MCF 10A (cell line): Measurements from ENCODE around the gene SIM1. TPM values are rescaled to one million over a fixed set of nuclear protein-coding genes. Genes with fewer than 3 reads are reported as not detected.
A peak's percentile ranks its signal among the peaks of the same experiment; 100 is the strongest.

Experiments
- BruUV-seq: library from RNA; stranded (reverse); fragments of 400-500 nt; replicated peaks from 2 replicates; lab custom pipeline; 2021; lab: Mats Ljungman, UMichigan
- CTCF ChIA-PET: fragments of 300-600 bp; sonication (Branson Sonifier 250); formaldehyde crosslinking; extraction: SDS; loops from one replicate; lab custom pipeline; 2021; ENCODE audit warnings: antibody characterized with exemption, inconsistent platforms; lab: Yijun Ruan, JAX
- POLR2A ChIA-PET: fragments of 300-600, 350-650 bp; sonication (Branson Sonifier 250); formaldehyde crosslinking; extraction: SDS; loops from one replicate; lab custom pipeline; 2020; ENCODE audit warnings: antibody characterized with exemption, inconsistent platforms; lab: Yijun Ruan, JAX
- DNase-seq: peaks from one replicate; pipeline ENCODE4 v3.0.0-alpha.2; 2018; ENCODE audit not compliant: unreplicated experiment
- H3K27ac Mint-ChIP-seq: one replicate; pipeline ENCODE4 v1.8.0; 2022; ENCODE audit warnings: mild to moderate bottlenecking, low read depth, mixed read lengths; ENCODE audit not compliant: unreplicated experiment
- H3K27me3 Mint-ChIP-seq: one replicate; pipeline ENCODE4 v1.8.0; 2022; ENCODE audit warnings: mixed read lengths; ENCODE audit not compliant: insufficient read depth, unreplicated experiment
- H3K36me3 Mint-ChIP-seq: one replicate; pipeline ENCODE4 v1.8.0; 2022; ENCODE audit warnings: mild to moderate bottlenecking, moderate library complexity, mixed read lengths; ENCODE audit not compliant: insufficient read depth, unreplicated experiment
- H3K4me1 Mint-ChIP-seq: one replicate; pipeline ENCODE4 v1.8.0; 2022; ENCODE audit warnings: mixed read lengths; ENCODE audit not compliant: insufficient read depth, unreplicated experiment
- H3K4me3 Mint-ChIP-seq: one replicate; pipeline ENCODE4 v1.8.0; 2022; ENCODE audit warnings: mild to moderate bottlenecking, moderate library complexity, mixed read lengths; ENCODE audit not compliant: unreplicated experiment
- H3K9me3 Mint-ChIP-seq: one replicate; pipeline ENCODE4 v1.8.0; 2022; ENCODE audit warnings: mixed read lengths; ENCODE audit not compliant: unreplicated experiment
- CTCF ChIP-seq: fragments of 200-600 bp; IDR thresholded peaks from one replicate; pipeline ENCODE4 v1.8.0; 2022; ENCODE audit warnings: antibody characterized with exemption, mild to moderate bottlenecking; ENCODE audit not compliant: unreplicated experiment
- intact Hi-C: fragments of 100-400 bp; cut with micrococcal nuclease; formaldehyde crosslinking; loops from 2 replicates; pipeline ENCODE4 v1.14.1; 2022
- total RNA-seq: library from RNA; stranded (reverse); gene quantifications from 2 replicates; pipeline ENCODE4 v1.2.3, GENCODE V29; 2022

The SIM1 gene
- total RNA-seq, 1 experiment from 2014 or later, result not detected

- intact Hi-C loops, result loop anchor here (10.0 kb wide), 1 partner anchor 483 kb away; no protein-coding TSS in a partner anchor
- Mint-ChIP-seq H3K36me3 (peaks cover 6% of the 10 kb centered on the region), H3K4me1 (peaks cover 14% of the 10 kb centered on the region), H3K27ac (no peak overlapping the region), H3K9me3 (no peaks in the 10 kb centered on the region), H3K4me3 (no peak overlapping the region), H3K27me3 (no peaks in the 10 kb centered on the region)
- no peak for TF ChIP-seq CTCF
- no peak for DNase-seq
- ChIA-PET CTCF (no interaction called here), POLR2A (no interaction called here)
- no TSS peak for BruUV-seq
Observed at GRCh38 chr6:100488244-100488643, 23.5 kb upstream of the SIM1 start.

GRCh38 chr6:100487638-100488037 is 22.9 kb upstream of the SIM1 start:
- ChIA-PET POLR2A (interaction anchor here (0.7 kb wide), 1 partner anchor 422 kb away, joined by 3 read pairs; no protein-coding TSS in a partner anchor), CTCF (interaction anchor here (0.6 to 3.0 kb wide), 3 partner anchors 372 to 413 kb away, joined by 3 to 13 read pairs (median 4); no protein-coding TSS in a partner anchor)
- BruUV-seq, result no TSS peak
- no peak overlapping the region for H3K27ac Mint-ChIP-seq
- H3K9me3 Mint-ChIP-seq, result no peaks in the 10 kb centered on the region
- intact Hi-C loops, result loop anchor here (10.0 kb wide), 1 partner anchor 483 kb away; no protein-coding TSS in a partner anchor
- TF ChIP-seq CTCF, result no peak
- H3K36me3 Mint-ChIP-seq, result peaks cover 6% of the 10 kb centered on the region
- DNase-seq, result no peak
- no peaks in the 10 kb centered on the region for H3K27me3 Mint-ChIP-seq
- H3K4me3 Mint-ChIP-seq, result no peak overlapping the region
- H3K4me1 Mint-ChIP-seq, result peaks cover 8% of the 10 kb centered on the region

- no peaks in the 10 kb centered on the region for H3K9me3 Mint-ChIP-seq
- no peak for TF ChIP-seq CTCF
- H3K4me1 Mint-ChIP-seq, result peaks cover 6% of the 10 kb centered on the region
- H3K27ac Mint-ChIP-seq, result no peak overlapping the region
- intact Hi-C loops, result loop anchor here (10.0 kb wide), 1 partner anchor 480 kb away; no protein-coding TSS in a partner anchor
- no peak overlapping the region for H3K4me3 Mint-ChIP-seq
- no peaks in the 10 kb centered on the region for H3K27me3 Mint-ChIP-seq
- ChIA-PET POLR2A (no interaction called here), CTCF (interaction anchor here (0.5 to 3.0 kb wide), 2 partner anchors 25 to 369 kb away, joined by 5 to 13 read pairs; no protein-coding TSS in a partner anchor)
- peaks cover 6% of the 10 kb centered on the region for H3K36me3 Mint-ChIP-seq
- no peak for DNase-seq
- no TSS peak for BruUV-seq
Observed at GRCh38 chr6:100485268-100485667, 20.5 kb upstream of the SIM1 start.

GRCh38 chr6:100484474-100484873 is 19.8 kb upstream of the SIM1 start:
- no peaks in the 10 kb centered on the region for H3K27me3 Mint-ChIP-seq
- H3K36me3 Mint-ChIP-seq, result peaks cover 2% of the 10 kb centered on the region
- ChIA-PET POLR2A (no interaction called here), CTCF (no interaction called here)
- no peak overlapping the region for H3K27ac Mint-ChIP-seq
- peak; percentile 27 for DNase-seq
- H3K4me1 Mint-ChIP-seq, result peaks cover 6% of the 10 kb centered on the region
- intact Hi-C loops, result loop anchor here (10.0 kb wide), 1 partner anchor 480 kb away; no protein-coding TSS in a partner anchor
- H3K9me3 Mint-ChIP-seq, result no peaks in the 10 kb centered on the region
- no TSS peak for BruUV-seq
- no peak for TF ChIP-seq CTCF
- no peak overlapping the region for H3K4me3 Mint-ChIP-seq
